ENCODE data around the gene VGLL1. TPM values are rescaled to one million over a fixed set of nuclear protein-coding genes. Genes with fewer than 3 reads are reported as not detected.

Gene VGLL1
- total RNA-seq, 2 experiments from 2014 or later = not detected

- Histone ChIP-seq H2AFZ (ENCODE audit: low read length) (no peak overlapping the region), H3K36me3 (ENCODE audit: insufficient read depth, low read length) (no peaks in the 10 kb centered on the region), H3K27ac (ENCODE audit: low read depth, low read length, poor library complexity, severe bottlenecking) (no peak overlapping the region), H3K9me2 (ENCODE audit: insufficient read depth, low read length) (no peaks in the 10 kb centered on the region), H3K9me3 (ENCODE audit: low read length) (no peaks in the 10 kb centered on the region), H3K4me1 (ENCODE audit: insufficient read depth, low read length, poor library complexity, severe bottlenecking) (no peaks in the 10 kb centered on the region), H3K4me2 (ENCODE audit: low read length) (no peak overlapping the region), H3K4me3 (ENCODE audit: low read depth, low read length, poor library complexity, severe bottlenecking) (no peak overlapping the region), H3K79me2 (ENCODE audit: insufficient read depth, low read depth, low read length) (no peaks in the 10 kb centered on the region), H4K20me1 (ENCODE audit: insufficient read depth, low read length) (no peaks in the 10 kb centered on the region)
- no peak for DNase-seq (ENCODE audit: low spot score)
- intact Hi-C loops (cut with micrococcal nuclease; ENCODE audit: unreplicated experiment) = no loop called here
- ChIA-PET POLR2A (interaction anchor here (0.7 kb wide), 1 partner anchor 395 kb away, joined by 4 read pairs; no protein-coding TSS in a partner anchor), CTCF (ENCODE audit: unreplicated experiment) (no interaction called here)
- BruUV-seq (replicated peaks) = no TSS peak
- TF ChIP-seq EZH2phosphoT487 (IDR thresholded peaks at IDR 0.05; ENCODE audit: borderline replicate concordance, low read depth, low read length) = no peak
- TF ChIP-seq, protein P1, sequence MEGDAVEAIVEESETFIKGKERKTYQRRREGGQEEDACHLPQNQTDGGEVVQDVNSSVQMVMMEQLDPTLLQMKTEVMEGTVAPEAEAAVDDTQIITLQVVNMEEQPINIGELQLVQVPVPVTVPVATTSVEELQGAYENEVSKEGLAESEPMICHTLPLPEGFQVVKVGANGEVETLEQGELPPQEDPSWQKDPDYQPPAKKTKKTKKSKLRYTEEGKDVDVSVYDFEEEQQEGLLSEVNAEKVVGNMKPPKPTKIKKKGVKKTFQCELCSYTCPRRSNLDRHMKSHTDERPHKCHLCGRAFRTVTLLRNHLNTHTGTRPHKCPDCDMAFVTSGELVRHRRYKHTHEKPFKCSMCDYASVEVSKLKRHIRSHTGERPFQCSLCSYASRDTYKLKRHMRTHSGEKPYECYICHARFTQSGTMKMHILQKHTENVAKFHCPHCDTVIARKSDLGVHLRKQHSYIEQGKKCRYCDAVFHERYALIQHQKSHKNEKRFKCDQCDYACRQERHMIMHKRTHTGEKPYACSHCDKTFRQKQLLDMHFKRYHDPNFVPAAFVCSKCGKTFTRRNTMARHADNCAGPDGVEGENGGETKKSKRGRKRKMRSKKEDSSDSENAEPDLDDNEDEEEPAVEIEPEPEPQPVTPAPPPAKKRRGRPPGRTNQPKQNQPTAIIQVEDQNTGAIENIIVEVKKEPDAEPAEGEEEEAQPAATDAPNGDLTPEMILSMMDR (conservative IDR thresholded peaks at IDR 0.05; ENCODE audit: low read length) = no peak
Observed at GRCh38 chrX:136549226-136549625, 17.2 kb downstream of the VGLL1 start.

DNA sequence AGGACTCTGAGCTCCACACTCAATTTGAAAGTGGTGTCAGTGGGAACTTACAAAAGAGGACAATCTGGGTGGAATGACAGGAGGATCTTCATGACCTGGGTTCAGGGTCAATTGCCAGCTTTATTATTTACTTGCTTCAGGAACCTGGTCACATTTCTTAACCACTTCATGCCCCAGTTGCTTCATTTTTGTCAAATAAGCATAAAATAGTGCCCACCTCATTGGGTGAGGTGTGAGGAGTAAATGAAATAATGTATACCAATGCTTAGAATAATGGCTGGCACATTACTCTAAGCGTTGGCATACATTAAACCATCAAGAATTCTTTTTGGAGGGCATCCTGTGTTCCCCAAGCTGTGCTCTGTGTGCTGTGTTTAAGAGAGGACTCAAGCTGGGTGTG is 19.4 kb downstream of the VGLL1 start:
- Histone ChIP-seq H3K9me2 (ENCODE audit: insufficient read depth, low read length) (no peaks in the 10 kb centered on the region), H3K79me2 (ENCODE audit: insufficient read depth, low read depth, low read length) (no peaks in the 10 kb centered on the region), H3K27ac (ENCODE audit: low read depth, low read length, poor library complexity, severe bottlenecking) (no peak overlapping the region), H3K4me2 (ENCODE audit: low read length) (no peak overlapping the region), H3K4me3 (ENCODE audit: low read depth, low read length, poor library complexity, severe bottlenecking) (no peak overlapping the region), H3K4me1 (ENCODE audit: insufficient read depth, low read length, poor library complexity, severe bottlenecking) (no peaks in the 10 kb centered on the region), H3K9me3 (ENCODE audit: low read length) (no peaks in the 10 kb centered on the region), H3K36me3 (ENCODE audit: insufficient read depth, low read length) (no peaks in the 10 kb centered on the region), H2AFZ (ENCODE audit: low read length) (no peak overlapping the region), H4K20me1 (ENCODE audit: insufficient read depth, low read length) (no peaks in the 10 kb centered on the region)
- no TSS peak for BruUV-seq (replicated peaks)
- no peak for DNase-seq (ENCODE audit: low spot score)
- intact Hi-C loops (cut with micrococcal nuclease; ENCODE audit: unreplicated experiment) = no loop called here
- ChIA-PET POLR2A (interaction anchor here (0.9 kb wide), 1 partner anchor 387 kb away, joined by 3 read pairs; no protein-coding TSS in a partner anchor), CTCF (ENCODE audit: unreplicated experiment) (no interaction called here)
- TF ChIP-seq, protein P1 (conservative IDR thresholded peaks at IDR 0.05; ENCODE audit: low read length) = no peak
- no peak for TF ChIP-seq EZH2phosphoT487 (IDR thresholded peaks at IDR 0.05; ENCODE audit: borderline replicate concordance, low read depth, low read length)

DNA sequence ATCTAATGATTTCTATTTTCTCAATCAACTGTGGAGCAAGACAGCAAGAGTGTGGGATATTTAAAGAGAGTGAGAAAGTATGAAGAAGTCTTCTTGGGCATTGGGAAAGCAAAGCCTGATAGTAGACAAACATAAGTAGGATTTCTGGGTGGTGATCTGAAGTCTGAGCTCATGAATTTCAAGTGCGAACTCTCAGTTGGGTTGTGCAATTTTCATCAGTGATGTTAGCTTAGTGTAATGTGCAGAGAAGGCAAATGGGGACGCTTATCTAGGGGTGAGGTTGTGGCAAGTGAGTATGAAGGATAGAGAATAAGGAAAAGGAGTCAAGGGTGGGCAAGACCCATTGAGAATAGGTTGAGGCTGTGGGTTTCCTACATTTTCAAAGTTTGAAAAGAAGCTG is 23.7 kb downstream of the VGLL1 start:
- H3K4me3 ChIP-seq (ENCODE audit: low read depth, low read length, poor library complexity, severe bottlenecking) = no peak overlapping the region
- H3K9me2 ChIP-seq (ENCODE audit: insufficient read depth, low read length) = no peaks in the 10 kb centered on the region
- DNase-seq (ENCODE audit: low spot score) = no peak
- no peaks in the 10 kb centered on the region for H4K20me1 ChIP-seq (ENCODE audit: insufficient read depth, low read length)
- no peaks in the 10 kb centered on the region for H3K79me2 ChIP-seq (ENCODE audit: insufficient read depth, low read depth, low read length)
- no peak overlapping the region for H3K27ac ChIP-seq (ENCODE audit: low read depth, low read length, poor library complexity, severe bottlenecking)
- intact Hi-C loops (cut with micrococcal nuclease; ENCODE audit: unreplicated experiment) = no loop called here
- ChIA-PET CTCF (ENCODE audit: unreplicated experiment) (no interaction called here), POLR2A (interaction anchor here (0.6 kb wide), 1 partner anchor 93 kb away, joined by 3 read pairs; no protein-coding TSS in a partner anchor)
- no peak overlapping the region for H3K4me2 ChIP-seq (ENCODE audit: low read length)
- no peak overlapping the region for H2AFZ ChIP-seq (ENCODE audit: low read length)
- no peaks in the 10 kb centered on the region for H3K4me1 ChIP-seq (ENCODE audit: insufficient read depth, low read length, poor library complexity, severe bottlenecking)
- BruUV-seq (replicated peaks) = no TSS peak
- no peaks in the 10 kb centered on the region for H3K36me3 ChIP-seq (ENCODE audit: insufficient read depth, low read length)
- TF ChIP-seq, protein P1 (conservative IDR thresholded peaks at IDR 0.05; ENCODE audit: low read length) = no peak
- TF ChIP-seq EZH2phosphoT487 (IDR thresholded peaks at IDR 0.05; ENCODE audit: borderline replicate concordance, low read depth, low read length) = no peak
- H3K9me3 ChIP-seq (ENCODE audit: low read length) = no peaks in the 10 kb centered on the region

All from OCI-LY7 (cell line).